NCI-H524 treated with DMSO at 0.1 percent for 48 hours (cell line): Measurements from ENCODE around the gene OSBPL3.

Source experiments
- DNase-seq: peaks from one replicate; lab custom pipeline; 2025; lab: John Stamatoyannopoulos, UW

Gene OSBPL3

DNA sequence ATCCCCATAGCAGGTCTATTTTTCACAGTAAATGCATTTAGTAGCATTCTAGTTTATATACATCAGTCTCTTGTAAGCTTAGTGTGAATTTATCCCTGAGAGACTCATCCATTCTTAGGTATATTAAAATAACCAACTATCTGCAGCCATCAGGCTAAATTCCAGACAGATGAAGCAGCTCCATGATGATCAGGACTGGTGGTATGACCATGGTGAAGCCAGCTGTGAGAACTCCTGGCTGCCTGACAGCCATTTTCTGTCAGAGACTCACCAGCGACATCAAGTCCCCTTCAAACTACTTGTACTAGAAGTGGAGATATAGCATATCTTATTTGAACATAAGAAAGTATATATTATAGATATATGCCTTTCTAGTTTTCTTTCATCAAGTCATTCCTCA, 152.4 kb downstream of the OSBPL3 start:
- DNase-seq, result no peak

GRCh38 chr7:24827027-24827426, 153.0 kb downstream of the OSBPL3 start:
- DNase-seq, result no peak

DNA sequence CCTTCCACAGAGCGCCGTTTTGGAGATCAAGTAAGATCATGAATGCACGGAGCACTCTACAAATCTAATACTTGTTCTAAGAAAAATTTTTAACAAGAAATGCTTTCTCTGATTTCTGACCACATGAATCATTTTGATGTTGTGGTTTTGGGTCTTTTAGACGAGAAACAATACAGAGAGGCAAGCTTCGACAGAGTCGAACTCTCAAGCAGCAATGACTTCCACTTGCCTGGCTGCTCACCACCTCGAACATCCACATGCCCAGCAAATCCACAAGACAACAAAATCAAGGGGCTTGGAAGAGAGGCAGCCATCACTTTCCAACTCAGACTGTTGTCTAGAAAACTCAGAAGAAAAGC, 153.3 kb downstream of the OSBPL3 start:
- no peak for DNase-seq

DNA sequence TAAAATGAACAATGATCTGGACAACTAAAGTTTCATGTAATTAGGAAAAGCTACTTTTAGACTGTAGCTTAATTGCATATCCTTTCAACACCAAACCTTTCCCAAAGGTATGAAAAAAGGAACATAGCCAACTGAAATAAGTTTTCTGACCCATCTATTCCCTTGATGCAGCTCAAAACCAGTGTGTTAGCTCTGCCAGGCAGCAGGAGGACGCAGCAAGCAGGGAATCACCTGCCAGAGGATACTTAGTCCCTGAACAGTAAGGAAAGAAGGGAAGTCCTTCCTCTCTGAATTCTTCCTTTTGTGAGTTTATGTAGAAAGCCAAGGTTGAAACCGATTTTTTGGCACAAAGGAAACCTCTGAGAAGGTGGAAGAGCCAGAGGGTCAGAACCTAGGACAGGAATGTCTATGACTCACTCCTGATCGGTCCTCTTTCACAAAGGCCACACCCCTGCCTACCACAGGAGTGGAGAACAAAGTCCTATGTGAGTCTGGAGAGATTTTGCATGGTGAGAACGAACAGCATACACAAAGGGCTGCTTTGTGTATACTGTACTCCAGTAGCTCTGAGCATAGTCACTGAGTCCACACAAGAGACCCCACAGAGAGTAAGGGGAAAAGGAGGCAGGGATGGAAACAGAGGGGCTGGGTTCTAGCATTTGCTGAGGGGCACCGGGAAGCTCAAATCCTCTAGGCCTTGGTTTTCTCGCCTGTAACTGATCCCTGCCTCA, 153.9 kb downstream of the OSBPL3 start:
- no peak for DNase-seq

DNA sequence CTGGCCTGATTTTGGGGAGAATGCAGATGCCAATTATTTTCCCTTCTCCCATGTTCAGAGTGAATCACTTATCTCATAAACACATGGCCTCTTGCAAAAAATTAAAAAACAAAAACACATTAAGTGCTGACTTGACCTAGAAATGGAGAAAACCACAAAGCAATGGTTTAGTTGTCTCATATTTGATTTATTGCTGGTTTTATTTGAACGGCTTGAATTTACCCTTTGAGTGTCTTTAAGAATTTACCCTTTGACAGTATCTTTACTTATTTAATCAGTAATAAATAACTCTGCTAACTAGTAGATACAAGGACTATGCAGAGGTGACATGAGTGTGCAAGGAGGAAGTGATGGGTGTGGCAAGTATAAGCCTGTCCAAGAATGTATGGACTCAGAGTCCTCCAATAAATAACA, 154.6 kb downstream of the OSBPL3 start:
- no peak for DNase-seq

DNA sequence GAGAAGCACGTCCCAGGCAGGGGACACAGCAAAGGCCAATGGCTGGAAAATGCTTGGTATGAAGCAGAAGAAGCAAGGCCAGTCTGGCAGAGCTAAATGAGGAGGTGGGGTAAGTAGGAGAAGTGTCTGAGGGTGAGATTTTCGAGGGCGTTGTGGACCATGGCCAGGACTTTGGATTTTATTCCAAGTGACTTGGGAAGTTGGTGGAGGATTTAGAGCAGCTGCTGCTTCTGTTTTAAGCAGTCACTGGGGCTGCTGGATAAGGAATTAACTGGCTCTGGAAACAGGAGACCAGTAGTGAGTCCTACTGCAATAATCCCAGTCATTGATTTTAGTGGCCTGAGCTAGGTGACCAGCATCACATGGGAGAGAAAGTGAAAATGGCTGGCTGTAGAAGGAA, 155.1 kb downstream of the OSBPL3 start:
- no peak for DNase-seq

DNA sequence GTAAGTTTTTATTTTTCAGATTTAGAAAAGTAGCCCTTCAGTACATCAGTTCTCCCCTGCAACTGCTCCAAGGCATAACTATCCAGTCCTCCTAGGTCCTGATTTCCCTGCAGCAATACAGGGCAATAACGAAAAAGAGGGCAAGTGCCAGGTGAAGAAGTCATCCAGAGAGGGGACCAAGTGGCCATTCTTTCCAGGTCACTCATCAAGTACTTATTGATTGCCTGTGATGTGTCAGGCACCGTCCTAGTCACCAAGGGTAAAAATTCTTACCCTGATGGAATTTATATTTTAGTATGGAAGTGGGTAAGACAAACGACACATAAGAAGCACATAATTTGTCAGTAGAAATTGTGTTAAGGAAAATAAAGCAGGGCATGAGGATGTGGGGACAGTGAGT, 155.6 kb downstream of the OSBPL3 start:
- no peak for DNase-seq

DNA sequence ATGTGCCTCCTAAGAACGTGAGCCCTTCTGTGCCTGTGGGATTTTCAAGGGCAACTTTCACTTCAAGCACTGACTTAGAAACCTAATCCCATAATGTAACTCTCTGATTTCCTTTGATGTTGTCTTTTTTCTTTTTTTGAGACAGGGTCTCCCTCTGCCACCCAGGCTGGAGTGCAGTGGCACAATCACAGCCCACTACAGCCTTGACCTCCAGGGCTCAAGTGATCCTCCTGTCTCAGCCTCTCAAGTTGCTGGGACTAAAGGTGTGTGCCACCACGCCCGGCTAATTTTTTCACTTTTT, 158.3 kb downstream of the OSBPL3 start:
- DNase-seq, result no peak

DNA sequence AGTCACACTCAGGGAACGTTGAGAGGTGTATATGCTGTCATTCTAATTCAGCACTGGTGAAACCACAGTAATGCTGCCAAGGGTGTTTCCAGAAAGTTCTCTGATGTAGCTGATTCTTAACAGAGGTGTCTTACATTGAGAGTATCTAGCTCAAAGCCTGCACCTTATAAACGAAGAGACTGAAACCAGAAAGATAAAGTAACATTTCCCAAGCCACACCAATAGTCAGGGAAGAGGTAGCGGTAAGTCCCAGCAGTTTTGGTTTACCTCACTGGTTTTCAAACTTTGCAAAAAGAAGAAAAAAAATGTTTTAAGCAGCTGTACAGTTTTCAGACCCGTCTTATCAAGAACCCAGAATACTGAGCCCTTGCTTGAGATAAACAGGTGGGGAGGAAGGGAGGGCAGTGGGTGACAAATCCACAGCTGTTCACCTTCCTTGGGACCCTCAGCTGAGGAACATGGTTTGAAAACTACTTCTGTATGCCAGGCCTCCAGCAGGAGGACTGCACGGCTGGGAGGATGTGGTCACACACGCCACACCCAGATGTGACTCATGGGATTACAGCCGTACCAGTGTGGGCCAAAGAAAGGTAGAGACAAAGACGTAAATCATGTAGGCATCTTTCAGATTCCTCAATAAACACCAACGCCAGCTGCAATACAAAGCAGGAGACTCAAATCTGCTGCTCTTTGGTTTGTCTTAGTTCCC, 158.8 kb downstream of the OSBPL3 start:
- DNase-seq, result no peak

DNA sequence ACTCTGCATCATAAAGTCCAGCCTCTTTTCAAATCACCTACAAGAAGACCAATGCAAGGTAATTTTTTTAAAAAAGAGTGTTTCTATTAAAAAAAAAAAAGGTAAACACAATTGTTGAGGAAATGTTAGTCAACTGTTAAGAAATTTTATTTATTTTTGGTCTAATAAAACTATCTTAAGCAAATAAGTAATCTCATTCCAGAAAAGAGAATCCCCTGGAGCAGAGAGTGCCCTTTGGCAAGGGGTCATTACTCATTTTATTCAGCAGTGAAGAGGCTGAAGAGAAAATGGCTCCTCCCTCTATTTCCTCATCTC, 159.3 kb downstream of the OSBPL3 start:
- no peak for DNase-seq

GRCh38 chr7:24819916-24820689, 159.9 kb downstream of the OSBPL3 start:
- DNase-seq, result no peak

DNA sequence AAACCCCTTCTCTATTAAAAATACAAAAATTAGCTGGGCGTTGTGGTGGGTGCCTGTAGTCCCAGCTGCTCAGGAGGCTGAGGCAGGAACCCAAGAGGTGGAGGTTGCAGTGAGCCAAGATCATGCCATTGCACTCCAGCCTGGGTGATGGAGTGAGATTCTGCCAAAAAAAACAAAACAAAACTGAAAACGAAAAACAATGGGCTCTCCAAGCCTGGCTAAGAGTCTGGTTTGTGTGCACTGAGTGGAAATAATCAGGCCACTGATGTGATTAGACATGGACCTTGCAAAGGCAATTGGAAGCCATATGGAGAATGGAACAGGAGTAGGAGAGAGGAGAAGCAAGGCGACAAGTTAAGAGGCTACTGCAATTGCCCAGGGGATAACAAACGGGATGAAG, 162.6 kb downstream of the OSBPL3 start:
- no peak for DNase-seq

- DNase-seq, result no peak
These were observed 163.1 kb downstream of the OSBPL3 start for GRCh38 chr7:24816868-24817267.

DNA sequence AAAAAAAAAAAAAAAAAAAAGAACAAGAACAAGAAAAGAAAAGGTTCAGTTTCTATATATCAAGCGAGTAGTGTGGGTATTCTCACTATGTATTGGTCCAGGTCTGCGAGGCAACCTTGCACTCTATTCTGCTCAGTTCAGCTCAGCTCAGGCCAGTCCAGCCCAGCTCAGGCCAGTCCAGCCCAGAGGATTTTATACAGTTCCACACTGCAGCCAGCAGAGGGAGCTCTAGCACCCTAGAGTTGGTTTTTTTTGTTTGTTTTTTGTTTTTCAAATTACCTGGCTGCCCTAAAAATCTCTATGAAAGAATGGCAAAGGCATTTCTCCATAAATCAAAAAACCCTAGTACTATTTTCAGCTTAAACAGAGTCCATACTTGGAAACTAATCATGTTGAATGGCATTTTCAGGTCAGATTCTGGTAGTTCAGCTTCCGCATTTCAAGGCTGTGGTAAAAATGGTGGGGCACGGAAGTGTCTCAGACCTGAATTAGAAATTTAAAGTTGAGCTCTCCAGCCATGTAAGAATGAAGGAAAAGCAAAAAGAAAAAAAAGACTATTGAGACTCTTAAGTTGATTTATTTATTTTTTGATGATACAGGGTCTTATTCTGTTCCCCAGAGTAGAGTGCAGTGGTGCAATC, 167.6 kb downstream of the OSBPL3 start:
- DNase-seq, result no peak

DNA sequence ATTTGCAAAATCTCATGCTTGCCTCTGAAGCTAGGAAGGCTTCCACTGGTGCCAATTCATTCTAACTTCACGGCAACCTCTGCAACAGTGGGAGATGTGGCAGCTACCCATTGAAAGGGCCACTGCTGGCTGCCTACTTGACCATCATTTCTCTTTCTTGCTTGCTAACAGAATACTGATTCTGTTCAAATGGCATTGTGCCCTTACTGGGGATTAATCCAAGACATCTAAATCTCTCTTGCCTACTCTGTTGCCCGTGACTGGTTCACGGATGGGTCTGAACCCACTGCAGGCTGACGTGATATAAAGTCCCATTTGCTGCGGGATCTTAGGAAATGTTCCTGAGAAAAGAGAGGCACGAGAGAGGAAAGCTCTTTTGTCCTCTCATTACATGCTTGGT, 171.5 kb downstream of the OSBPL3 start:
- DNase-seq, result no peak

DNA sequence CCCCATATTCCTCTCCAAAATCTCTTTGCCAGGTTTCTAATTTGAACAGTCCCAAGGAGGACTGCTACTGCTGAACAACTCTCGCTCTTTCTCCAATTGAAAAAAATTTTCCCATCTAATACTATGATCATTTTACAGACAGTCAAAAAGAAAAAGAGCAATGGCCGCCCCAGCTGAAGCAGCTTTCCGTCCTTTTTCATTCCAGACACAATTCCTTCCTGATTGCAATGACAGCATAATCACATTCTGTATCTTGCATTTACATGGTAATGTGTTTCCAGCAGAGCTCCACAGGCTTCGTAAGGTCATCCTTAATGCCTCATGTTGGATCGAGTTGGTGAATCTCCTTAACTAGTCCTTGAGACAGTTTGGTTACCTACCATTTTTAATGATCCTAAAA, 177.7 kb downstream of the OSBPL3 start:
- DNase-seq, result no peak

DNA sequence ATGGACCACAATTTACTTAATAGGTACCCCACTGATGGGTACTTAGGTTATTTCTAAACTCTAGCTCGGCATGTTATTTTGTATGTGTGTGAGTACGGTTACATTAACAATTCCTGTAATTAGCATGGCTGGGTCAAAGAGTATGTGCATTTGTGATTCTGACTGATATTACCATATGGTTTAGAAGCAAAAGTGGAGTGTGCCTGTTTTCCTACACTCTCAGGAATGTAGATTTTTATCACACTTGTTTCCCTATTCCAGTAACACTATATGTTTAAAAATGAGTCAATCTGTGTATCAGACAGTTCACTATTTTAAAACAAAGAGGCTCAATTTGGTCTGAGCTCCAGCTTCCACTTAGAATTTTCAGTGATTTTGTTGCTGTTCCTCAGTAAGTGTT, 178.1 kb downstream of the OSBPL3 start:
- DNase-seq, result no peak

DNA sequence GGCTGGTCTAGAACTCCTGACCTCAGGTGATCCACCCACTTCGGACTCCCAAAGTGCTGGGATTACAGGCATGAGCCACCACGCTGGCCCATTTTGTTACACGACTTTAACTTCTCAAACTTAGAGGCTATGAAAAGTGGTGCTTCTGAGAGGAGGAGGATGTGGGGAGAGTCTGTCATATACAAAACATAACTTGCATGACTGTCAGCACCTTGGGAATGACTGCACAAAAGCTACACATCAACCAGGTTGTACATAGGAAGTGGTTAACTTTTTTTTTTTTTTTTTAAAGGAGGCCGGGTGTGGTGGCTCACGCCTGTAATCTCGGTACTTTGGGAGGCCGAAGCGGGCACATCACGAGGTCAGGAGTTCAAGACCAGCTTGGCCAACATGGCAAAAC, 179.3 kb downstream of the OSBPL3 start:
- no peak for DNase-seq

DNA sequence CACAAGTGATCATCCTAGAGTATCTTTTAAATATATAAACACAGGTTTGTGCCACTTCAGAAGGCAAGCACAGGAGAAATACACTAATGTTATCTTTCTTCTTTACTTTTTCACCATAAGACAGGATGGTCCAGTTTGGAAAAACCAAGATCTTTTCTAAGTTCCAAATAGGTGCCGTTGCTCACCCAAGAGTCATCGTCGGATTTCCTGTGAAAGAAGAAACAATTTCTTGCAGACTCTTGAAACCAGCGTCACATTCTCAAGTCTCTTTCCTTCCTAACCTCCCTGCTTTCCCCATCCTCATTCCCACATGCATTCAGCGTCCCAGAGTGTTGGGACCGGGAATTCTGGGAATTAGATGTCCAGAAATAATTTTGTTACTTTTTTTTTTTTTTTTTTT, 179.9 kb downstream of the OSBPL3 start:
- no peak for DNase-seq

DNA sequence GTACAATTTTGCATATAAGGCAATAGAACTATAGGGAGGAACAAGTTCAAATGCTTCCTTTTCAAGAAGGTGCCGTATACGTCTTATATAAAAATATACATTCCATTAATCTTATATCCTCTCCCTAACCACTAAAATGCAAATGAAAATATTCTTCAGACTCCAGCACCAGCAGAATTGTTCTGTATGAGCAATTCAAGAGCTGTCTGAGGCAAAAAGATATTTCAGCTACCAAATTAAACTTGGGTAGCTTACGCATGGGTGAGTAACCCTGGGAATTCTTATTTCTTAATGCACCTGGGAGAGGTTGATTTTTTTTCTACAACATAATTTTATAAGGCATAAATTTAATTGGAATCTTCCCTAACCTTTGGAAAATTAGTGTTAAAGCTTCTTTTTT, 180.5 kb downstream of the OSBPL3 start:
- DNase-seq, result no peak

GRCh38 chr7:24798261-24798660, 181.7 kb downstream of the OSBPL3 start:
- DNase-seq, result no peak

GRCh38 chr7:24797270-24797669, 182.7 kb downstream of the OSBPL3 start:
- no peak for DNase-seq

DNA sequence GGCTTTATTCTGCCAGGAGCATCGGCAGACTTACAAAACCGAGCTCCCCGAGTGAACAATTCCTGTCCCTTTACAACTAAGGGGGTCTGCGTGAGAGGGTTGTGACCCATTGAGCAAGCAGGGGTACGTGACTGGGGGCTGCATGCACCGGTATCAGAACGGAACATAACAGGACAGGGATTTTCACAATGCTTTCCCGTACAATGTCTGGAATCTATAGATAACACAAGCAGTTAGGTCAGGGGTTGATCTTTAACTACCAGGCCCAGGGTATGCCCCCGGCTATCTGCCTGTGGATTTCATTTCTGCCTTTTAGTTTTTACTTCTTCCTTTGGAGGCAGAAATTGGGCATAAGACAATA, 184.6 kb downstream of the OSBPL3 start:
- no peak for DNase-seq
